NCI-H2081 (cell line): ENCODE results near the gene JPT2.
A peak's percentile ranks its signal among the peaks of the same experiment; 100 is the strongest.
"Not testable (repeated sequence)": the region's sequence is repeated elsewhere in the genome, so short reads cannot be mapped to it uniquely, and the experiment has no call there.

Experiments
- DNase-seq, 2 experiments: peaks; one replicate each; lab custom pipeline; 2025; lab: John Stamatoyannopoulos, UW

Gene JPT2

DNA sequence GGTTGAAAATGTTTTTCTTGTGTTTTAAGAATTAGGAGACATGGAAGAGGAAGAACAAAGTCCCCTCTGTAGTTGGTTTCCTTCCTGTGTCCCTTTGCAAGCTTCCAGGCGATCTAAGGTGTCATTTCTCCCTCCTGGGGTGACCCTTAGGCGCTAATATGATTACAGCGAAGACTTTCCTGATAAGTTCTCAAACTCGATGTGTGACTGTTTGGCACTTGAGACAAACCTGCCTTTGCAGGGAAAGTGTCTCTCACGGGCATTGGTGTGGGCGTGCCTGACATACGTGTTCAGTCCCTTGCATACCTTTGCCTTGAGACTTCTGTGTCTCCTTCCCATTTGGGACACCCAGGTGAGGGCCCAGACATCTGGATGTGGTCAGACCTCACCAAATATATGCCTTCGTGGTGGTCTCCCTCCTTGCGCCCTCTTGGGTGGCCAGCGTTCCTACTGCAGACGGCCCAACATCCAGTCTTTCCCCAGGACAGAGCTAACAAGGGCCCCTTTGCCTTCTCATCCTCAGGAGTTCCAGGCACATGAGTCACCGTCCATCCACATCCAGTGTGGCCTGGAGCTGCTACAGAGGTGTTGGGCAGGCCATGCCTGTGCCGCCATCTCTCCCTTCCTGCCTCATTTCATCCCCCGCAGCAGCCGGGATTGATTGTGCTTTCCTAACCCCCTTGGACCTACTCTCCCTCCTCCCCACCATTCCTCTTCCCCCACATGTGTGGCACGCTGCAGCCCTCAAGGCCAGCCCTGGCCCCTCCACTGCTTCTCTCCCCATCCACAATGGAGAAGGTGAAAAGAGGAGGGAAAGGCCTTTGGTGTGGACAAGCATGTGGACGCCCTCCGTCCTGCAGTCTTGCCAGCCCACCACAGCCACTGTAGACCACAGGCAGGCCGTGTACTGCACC, 3.1 kb upstream of the JPT2 start:
- no peak for DNase-seq

DNA sequence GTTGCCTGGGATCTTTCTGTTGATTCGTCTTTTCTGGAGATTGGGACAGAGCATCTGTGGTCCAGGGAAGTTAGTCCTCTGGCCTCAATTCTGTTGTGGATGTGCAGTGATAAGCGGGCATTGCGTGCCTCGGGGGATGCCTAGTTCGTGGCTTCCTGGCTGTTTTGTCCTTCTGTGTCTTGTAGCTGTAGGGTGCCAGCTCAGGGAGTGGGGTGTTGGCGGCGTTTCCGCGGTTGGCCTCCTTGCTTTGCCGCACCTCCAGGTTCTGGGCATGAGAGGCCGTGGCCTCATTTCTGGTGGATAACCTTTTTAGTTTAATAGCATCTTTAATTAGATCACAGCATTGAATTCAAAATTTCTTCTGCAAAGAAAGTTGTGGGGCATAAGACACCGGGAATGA, 1.4 kb upstream of the JPT2 start:
- DNase-seq: no peak

DNA sequence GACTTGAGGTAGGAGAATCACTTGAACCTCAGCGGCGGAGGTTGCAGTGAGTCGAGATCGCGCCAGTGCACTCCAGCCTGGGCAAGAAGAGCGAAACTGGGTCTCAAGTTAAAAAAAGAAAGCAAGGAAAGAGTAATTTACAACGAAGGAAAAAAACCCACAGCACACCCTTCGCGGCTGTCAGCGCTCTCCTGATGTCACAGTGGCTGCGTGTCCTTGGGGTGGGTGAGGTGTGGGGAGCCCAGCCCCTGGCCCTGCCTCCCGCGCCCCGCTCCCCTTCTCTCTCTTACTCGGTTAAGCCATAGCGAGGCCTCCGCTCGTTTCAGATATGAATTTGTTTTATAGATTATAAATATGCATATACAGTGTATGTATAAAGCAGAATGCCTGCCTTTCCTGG, 740 bp upstream of the JPT2 start:
- no peak for DNase-seq

DNA sequence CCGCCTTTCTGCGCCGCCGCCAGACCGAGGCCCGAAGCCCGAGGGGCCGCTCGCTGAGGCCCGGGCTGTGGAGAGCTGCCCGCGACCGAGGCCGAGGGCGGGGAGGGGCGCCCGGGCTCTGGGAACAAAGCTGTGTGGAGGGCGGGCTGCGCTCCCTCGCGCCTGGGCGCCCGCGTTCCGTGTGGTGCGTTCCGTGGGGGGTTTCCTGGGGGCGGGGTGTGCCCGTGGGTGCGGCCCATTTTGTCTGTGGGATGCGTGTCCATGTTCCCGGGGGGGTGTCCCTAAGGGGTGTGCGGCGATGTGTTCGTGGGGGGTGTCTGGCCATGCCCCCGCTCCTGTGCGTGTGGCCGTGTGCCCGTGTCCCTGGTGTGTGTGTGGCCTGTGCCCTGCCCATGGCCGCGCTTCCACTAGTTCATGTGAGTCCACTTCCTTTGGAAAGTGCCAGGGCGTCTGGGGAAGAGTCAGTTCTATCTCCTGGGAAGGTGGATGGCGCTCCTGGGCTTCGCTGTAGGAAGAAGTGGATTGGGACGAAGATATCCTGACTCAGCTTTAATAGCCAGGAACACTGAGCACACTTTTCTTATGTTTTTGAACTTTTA, 520 bp downstream of the JPT2 start:
- DNase-seq: peak; percentile 11 to 34

DNA sequence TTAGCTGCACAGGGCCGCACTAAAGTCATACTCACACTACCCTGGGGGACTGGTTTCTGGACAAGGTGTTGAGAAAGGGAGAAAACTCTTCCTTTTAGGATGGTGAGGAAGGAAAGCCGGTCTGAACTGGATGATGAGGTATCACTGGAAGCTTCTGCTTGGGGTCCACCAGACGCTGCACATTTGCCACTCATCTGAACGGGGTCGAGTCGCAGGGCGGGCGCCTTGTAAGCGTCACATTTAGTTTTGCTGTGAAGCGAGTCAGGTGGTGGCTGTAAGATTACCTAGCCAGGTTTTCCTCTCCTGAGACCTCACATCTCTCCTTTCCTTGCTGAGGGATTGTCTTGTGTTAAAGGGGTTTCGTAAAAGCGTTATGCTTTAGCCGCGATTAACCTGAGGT, 2.3 kb downstream of the JPT2 start:
- no peak for DNase-seq

DNA sequence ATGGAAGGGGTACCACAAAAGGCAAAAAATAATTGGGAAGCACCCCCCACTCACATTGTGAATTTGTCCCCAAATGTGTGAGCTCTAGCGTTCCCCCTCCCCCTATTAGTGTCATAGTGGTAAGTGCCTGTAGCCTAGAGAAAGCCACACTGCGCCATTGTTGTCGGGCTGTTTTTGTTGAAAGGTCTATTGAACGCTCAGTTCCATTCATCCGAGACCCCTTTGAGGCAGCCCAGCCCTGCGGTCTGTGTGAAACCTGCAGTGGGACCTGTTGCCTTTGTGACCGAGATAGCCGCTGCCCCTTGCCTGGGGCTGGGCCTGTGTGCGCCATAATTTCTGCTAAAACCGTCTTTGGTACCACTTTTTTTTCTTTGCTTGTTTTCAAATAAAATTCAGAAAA, 3.0 kb downstream of the JPT2 start:
- DNase-seq: no peak

DNA sequence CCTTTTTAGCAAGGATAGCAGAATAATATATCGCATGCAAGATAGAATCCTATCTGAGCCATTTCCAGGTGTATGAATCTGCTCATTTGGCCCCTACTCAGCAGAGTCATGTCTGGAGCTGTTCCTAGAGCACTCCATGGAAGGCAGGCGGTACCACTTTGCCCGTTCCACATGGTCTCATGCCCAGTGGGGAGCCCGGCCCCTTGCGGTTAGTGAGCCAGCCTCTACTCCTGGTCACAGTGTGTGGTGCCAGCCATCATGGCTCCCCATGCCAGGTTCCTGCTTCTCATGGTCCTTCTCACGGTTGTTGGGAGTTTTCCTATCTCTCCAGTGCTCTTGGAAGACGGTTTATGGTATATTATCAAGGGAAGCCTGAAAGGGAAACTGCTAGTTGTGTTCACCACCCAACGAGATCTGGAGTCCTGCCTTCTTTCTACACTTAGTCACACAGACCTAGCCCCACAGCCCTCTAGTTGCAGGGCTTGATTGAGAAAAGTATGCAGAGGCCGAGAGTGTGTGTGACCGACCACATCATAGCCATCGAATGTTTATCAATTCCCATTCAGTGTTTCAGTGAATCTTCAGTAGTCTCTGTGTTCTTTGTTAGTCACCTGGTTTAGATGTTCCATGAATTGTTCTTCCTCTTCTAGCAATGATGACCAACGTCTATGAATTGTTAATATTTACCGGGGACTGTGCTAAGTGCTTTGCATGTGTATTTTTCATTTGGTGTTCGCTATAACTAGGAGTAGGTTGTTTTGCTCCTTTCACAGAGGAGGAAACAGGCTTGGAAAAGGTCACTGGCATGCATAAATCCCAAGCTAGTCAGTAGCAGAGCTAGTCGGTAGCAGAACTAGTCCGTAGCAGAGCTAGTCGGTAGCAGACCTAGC, 9.6 kb downstream of the JPT2 start:
- DNase-seq: no peak

DNA sequence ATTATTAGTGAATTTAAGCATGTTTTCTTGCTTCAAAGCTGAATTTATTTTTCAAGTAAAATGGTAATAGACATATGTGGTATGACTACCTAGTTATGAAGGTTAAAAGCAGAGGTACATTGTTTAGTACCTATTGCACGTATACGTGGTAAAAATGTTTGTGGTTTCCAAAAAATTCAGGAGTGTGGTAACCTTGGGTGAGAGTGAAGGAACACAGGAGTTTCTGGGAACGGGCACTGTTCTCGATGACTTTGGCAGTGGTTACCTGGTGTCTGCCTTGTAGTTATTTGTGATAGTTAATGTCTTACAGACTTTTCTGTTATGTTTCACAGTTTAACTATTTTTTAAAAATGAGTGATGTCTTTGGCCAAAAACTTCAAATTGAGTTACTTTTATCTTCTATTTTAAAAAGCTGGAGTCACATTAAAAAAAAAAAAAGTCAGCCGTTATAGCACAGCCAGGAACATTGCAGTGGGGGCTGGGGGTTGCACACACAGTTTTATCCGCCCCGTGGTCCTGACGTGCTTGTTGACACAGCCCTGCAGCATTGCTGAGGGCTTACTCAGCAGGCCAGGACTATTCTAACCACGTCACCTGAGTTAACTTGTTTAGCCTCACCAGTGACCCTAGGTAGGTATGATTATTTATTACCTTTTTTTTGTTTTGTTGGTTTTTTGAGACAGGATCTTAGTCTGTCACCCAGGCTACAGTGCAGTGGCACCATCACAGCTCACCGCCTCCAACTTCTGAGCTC, 10.9 kb downstream of the JPT2 start:
- no peak for DNase-seq

DNA sequence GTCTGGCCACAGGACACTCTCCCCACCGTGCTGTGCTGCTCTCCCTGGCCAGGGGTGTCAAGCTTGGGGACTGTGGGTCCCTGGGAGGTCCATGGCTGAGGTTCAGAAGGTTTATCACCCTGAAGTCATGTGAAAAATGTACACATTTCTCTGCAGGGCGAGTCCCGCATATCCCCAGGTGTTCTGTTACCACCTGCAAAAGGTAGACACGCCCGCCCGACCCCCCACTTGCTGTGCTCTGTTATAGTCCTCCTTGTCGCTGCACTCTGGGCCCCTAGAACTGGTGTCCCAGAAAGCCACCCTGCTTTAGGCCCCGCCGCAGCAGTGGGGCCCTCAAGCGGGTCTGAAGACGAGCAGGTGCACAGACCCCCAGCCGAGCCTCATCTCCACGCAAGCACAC, 11.8 kb downstream of the JPT2 start:
- no peak for DNase-seq

DNA sequence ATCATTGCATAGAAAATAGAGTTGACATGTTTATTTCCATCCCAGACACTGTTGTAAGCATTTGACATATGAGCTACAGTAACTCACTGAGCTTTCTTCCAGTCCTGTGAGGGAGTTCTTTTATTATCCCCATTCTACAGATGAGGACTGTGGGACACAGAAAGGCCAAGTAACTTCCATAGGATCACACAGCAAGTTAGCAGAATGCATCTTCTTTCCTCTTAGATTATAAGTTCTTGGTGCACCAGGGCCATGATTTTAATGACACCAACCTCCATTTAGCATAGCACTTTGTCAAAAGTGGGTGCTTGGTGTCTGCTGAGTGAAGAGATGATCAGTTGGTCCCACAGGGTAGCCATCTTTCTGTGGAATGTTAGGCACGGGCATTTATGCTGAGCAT, 12.7 kb downstream of the JPT2 start:
- no peak for DNase-seq

DNA sequence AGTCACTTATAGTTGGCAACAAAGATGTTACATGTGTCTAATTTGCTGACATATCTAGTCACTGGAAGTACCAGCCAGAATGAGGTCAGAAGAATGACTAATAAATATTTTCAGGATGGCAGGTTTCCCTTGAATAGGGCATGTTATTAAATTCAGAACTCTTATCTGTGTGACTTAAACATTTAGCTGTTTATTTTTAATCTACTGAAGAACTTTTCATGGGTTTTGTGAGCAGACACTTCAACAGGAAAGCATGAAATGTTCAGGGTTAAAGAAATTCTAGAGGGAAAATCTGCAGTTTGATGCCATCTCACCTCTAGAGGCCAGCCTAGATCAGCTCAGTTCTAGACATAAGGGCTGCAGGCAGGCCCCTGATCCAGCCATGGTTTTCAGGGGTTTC, 13.2 kb downstream of the JPT2 start:
- no peak for DNase-seq

DNA sequence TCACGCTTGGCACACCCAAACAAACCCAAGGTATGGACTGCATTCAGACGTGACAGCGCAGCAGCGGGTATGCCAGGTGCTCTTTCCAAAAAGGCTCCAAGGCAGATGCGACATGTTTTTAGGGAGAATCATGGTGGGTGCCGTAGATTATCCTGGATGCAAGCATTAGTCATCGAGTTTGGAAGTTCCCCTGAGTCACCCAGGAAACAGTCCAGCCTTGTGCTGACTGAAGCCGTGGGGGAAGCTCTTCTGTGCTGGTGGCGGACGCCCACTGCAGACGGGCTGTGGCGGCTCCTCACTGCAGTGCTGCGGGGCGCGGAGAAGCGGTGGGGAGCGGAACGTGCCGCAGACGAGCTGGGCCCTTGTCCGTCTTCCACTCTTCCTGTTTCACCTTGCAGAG, 13.9 kb downstream of the JPT2 start:
- DNase-seq: no peak

DNA sequence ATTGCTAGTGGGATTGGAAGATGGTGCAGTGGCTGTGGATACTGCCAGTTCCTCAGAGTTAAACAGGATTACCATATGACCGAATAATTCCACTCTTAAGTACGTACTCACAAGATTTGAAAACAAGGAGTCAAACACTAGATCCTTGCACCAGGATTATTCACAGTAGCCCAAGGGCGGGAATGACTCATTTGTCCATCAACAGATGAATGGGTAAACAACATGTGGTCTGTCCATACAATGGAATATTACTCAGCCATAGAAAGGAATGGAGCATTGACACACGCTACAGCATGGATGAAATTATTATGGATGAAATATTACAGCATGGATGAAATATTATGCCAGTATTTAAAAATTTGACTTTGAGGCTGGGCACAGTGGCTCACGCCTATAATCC, 18.8 kb downstream of the JPT2 start:
- no peak for DNase-seq

DNA sequence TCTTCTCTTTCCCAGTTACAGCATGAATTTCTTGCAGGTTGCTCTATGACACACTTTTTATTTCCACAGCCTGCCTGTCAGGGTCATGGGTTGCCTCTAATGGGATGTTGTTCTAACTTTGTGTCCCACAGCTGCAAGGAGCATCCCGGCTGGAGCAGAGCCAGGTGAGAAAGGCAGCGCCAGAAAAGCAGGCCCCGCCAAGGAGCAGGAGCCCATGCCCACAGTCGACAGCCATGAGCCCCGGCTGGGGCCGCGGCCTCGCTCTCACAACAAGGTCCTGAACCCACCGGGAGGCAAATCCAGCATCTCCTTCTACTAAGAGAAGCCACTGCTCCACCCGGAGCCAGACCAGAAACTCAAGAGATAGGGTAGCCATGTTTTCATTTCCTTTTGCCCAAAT, 20.6 kb downstream of the JPT2 start:
- DNase-seq: no peak

DNA sequence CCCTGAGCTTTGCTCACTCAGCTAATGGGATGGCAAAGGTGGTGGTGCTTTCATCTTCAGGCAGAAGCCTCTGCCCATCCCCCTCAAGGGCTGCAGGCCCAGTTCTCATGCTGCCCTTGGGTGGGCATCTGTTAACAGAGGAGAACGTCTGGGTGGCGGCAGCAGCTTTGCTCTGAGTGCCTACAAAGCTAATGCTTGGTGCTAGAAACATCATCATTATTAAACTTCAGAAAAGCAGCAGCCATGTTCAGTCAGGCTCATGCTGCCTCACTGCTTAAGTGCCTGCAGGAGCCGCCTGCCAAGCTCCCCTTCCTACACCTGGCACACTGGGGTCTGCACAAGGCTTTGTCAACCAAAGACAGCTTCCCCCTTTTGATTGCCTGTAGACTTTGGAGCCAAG, 22.2 kb downstream of the JPT2 start:
- DNase-seq: no peak

DNA sequence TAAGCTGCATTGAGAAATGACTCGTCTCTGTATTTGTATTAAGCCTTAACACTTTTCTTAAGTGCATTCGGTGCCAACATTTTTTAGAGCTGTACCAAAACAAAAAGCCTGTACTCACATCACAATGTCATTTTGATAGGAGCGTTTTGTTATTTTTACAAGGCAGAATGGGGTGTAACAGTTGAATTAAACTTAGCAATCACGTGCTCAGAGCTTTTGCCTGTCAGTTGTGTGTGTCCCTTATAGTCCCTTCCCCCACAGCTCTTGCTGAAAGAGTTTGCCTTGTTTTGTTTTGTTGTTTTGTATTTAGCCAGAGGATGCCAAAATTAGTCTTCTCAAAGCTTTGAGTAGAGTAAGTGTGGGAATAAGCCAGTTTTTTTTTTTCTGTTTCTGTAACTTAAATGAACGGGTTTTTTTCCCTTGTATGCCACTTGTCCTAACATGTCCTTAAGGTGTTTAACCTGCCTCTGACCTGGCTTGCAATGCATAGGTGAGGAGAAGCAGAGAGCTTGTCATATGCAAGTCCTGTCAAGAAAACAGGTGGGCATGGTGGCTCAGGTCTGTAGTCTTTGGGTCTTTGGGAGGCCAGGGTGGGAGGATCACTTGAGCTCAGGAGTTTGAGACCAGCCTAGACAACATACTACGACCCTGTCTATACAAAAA, 23.3 kb downstream of the JPT2 start:
- no peak for DNase-seq

DNA sequence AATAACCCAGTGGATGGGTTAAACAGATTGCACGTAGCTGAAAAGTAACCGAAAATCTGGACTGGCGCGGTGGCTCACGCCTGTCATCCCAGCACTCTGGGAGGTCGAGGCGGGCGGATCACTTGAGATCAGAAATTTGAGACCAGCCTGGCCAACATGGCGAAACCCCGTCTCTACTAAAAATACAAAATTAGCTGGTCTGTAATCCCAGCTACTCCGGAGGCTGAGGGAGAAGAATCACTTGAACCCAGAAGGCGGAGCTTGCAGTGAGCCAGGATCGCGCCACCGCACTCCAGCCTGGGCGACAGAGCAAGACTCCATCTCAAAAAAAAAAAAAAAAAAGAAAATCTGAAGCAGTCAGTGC, 27.2 kb downstream of the JPT2 start:
- DNase-seq: not testable (repeated sequence)

DNA sequence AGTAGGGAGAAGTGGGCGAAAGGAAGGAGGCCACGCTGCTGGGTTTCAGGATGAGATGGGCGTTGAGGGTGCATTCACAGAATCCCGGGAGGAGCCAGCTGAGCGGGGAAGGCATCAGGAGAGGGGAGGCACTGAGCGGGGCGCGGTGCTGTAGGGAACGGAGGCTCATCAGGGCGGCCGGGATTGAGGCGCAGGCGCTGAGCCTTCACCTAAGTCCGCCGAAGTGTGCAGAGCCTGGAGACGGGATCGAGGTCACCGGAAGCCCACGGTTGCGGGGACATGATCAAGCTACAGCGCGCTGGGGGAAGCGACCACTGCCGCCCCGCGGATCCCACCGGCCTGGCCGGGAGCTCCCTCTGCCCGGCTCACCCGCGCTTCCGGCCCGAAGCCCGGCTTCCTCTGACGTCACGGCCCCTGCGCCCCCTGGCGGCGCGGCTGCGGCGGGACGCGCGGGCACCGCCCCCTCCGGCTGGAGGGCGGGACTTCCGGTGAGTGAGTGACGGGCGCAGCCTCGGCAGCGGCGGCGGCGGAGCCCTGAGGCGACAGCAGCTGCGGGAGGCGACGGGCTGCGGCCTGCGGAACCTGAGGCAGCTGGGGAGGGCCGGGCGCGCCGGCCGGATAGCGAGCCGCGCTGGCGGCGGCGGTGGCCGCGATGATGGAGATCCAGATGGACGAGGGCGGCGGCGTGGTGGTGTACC, 27.8 kb downstream of the JPT2 start, which contains the start of gene MAPK8IP3:
Gene MAPK8IP3, plus strand, starts transcription at position 508 of the 698 bp plus-strand sequence. Its CDS starts 145 bp downstream, at position 653.
- peak; percentile 85 to 88 for DNase-seq

DNA sequence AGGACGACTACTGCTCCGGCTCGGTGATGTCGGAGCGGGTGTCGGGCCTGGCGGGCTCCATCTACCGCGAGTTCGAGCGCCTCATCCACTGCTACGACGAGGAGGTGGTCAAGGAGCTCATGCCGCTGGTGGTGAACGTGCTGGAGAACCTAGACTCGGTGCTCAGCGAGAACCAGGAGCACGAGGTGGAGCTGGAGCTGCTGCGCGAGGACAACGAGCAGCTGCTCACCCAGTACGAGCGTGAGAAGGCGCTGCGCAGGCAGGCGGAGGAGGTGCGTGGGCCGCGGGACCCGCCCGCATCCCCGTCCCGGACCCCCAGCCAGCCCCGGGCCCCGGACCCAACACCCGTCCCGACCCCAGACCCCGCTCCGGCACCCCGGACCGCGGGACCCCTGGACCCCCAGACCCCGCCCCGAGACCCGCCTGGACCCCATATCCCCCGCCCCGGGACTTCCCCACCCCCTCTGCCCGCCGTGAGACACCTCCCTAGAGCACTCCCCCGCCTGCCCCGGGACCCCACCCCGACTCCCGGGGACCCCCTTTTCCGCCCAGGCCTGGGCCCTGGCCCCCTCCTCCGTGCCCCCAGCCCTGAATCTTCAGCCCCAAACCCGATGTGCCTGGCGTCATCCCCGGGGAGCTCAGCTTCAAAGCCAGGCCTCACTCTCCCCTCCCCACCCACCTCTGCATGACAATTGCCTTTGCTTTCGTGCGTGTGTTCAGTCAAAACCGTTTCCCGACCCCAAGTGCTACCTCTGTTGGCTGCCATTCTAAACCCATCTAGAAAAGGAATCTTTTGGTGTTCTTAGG, 28.5 kb downstream of the JPT2 start:
- DNase-seq: no peak
